ENCODE measurements around the gene IGFBP7.

The IGFBP7 gene

GRCh38 chr4:57078685-57079521 lies 31.3 kb downstream of the IGFBP7 start:
- TF ChIP-seq ZNF274 (IDR thresholded peaks at IDR 0.05; ENCODE audit: low read depth, low read length): no peak
- H3K4me3 ChIP-seq (ENCODE audit: low read length): no peak overlapping the region

- TF ChIP-seq ZNF274 (IDR thresholded peaks at IDR 0.05; ENCODE audit: low read depth, low read length): no peak
- no peak overlapping the region for H3K4me3 ChIP-seq (ENCODE audit: low read length)
Measured at GRCh38 chr4:57077550-57078343, 32.4 kb downstream of the IGFBP7 start.

- H3K4me3 ChIP-seq (ENCODE audit: low read length): no peak overlapping the region
Measured at GRCh38 chr4:57076646-57077045, 33.5 kb downstream of the IGFBP7 start.

GRCh38 chr4:57075367-57075766 lies 34.8 kb downstream of the IGFBP7 start:
- H3K4me3 ChIP-seq (ENCODE audit: low read length): no peak overlapping the region
- TF ChIP-seq ZNF274 (IDR thresholded peaks at IDR 0.05; ENCODE audit: low read depth, low read length): no peak

More at GRCh38 chr4:57076646-57077045, 33.5 kb downstream of the IGFBP7 start:
- TF ChIP-seq ZNF274 (IDR thresholded peaks at IDR 0.05; ENCODE audit: low read depth, low read length): no peak

- no peak overlapping the region for H3K4me3 ChIP-seq (ENCODE audit: low read length)
- no peak for TF ChIP-seq ZNF274 (IDR thresholded peaks at IDR 0.05; ENCODE audit: low read depth, low read length)
Measured at GRCh38 chr4:57074744-57075143, 35.4 kb downstream of the IGFBP7 start.

DNA sequence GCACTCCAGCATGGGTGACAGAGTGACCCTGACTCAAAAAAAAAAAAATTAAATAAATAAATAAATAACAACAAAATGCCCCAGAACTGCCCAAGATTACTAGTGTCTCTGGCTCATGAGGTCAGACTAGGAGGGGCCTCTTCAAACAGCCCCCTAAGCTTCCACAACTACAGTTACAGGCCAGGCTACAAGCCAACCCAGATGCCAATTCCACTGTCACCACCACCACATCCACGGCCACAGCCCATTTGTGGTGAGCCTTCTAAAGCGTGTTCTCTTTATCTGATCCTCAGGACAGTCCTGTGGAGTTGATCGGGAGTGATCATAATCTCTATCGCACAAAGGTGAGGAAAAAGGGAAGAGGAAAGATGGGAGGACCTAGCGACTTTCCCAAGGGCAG lies 36.6 kb downstream of the IGFBP7 start:
- no peak overlapping the region for H3K4me3 ChIP-seq (ENCODE audit: low read length)
- TF ChIP-seq ZNF274 (IDR thresholded peaks at IDR 0.05; ENCODE audit: low read depth, low read length): no peak

- no peak for TF ChIP-seq ZNF274 (IDR thresholded peaks at IDR 0.05; ENCODE audit: low read depth, low read length)
- no peak overlapping the region for H3K4me3 ChIP-seq (ENCODE audit: low read length)
Measured at GRCh38 chr4:57071326-57071725, 38.9 kb downstream of the IGFBP7 start.

GRCh38 chr4:57070461-57070860 lies 39.7 kb downstream of the IGFBP7 start:
- no peak overlapping the region for H3K4me3 ChIP-seq (ENCODE audit: low read length)
- TF ChIP-seq ZNF274 (IDR thresholded peaks at IDR 0.05; ENCODE audit: low read depth, low read length): no peak

- no peak for TF ChIP-seq ZNF274 (IDR thresholded peaks at IDR 0.05; ENCODE audit: low read depth, low read length)
- no peak overlapping the region for H3K4me3 ChIP-seq (ENCODE audit: low read length)
Measured at GRCh38 chr4:57068237-57068981, 41.8 kb downstream of the IGFBP7 start.

- H3K4me3 ChIP-seq (ENCODE audit: low read length): no peak overlapping the region
- no peak for TF ChIP-seq ZNF274 (IDR thresholded peaks at IDR 0.05; ENCODE audit: low read depth, low read length)
Measured at GRCh38 chr4:57065730-57066482, 44.3 kb downstream of the IGFBP7 start.

DNA sequence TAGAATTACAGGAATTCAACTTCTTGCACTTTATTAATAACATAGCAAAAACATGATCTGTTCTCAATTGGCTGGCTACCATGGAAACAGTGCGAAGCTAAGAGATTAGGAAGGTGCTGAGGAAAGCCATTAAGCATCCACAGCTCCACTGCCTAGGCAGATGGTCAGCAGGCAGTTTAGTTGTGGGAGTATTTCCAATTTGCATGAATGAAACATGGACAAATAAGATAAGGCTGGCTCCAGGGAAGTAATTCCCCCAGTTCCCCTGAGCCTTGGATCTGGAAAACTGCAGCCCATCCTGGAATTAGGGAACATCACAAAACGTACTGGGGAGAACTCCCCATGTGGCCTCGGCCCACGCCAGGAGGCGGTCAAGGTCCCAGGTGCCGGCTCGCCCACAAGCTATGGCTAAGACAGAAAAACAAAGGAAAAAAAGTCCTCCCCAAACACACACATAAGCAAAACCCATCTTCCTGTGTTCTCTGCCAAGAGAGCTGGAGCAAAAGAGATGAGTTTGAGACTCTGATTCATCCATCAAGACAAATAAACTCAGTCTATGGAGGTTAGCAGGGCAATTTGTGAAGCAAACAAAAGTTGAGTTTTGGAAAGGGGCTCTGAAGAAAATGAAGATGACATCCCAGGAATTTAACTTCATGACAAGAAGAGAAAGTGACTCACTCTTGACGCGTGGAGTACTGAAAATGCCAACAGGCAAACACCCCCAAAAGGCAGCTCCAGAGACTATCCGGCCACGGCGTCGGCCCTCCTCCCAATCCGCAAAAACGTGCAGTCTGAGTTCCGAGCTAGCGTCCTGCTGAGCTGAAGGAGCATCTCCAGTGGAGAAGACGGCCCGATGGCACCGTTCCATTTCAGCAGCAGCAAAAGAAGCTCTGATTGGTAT lies 45.1 kb downstream of the IGFBP7 start:
- TF ChIP-seq ZNF274 (IDR thresholded peaks at IDR 0.05; ENCODE audit: low read depth, low read length): no peak
- H3K4me3 ChIP-seq (ENCODE audit: low read length): no peak overlapping the region

DNA sequence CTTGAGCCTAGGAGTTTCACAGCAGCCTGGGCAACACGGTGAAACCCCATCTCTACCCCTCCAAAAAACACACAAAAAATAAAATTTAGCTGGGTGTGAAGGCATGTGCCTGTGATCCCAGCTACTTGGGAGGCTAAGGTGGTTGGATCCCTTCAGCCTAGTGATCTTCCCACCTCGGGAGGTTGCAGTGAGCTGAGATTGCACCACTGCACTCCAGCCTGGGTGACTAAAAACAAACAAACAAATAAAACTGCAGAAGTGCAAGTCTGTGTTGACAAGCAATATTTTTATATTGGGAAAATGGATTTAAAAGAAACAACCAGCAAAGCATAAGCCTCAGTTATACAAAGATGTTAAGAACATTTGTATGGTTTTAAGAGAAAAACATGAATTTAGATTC lies 46.1 kb downstream of the IGFBP7 start:
- TF ChIP-seq ZNF274 (IDR thresholded peaks at IDR 0.05; ENCODE audit: low read depth, low read length): no peak
- no peak overlapping the region for H3K4me3 ChIP-seq (ENCODE audit: low read length)

GRCh38 chr4:57063518-57063917 lies 46.7 kb downstream of the IGFBP7 start:
- H3K4me3 ChIP-seq (ENCODE audit: low read length): no peak overlapping the region
- no peak for TF ChIP-seq ZNF274 (IDR thresholded peaks at IDR 0.05; ENCODE audit: low read depth, low read length)

All from GM08714 (cell line).